Effector memory CD8-positive, alpha-beta T cell (primary cell): ENCODE results near the gene GSE1.

Experiments
- ATAC-seq: fragments of 150-1000 bp; cut with Tn5 transposase; replicated peaks from 2 replicates; pipeline ENCODE4 v1.10.0; 2021; ENCODE audit warnings: mild to moderate bottlenecking, moderate library complexity
- DNase-seq, 3 experiments: peaks; one replicate each; pipeline ENCODE4 v3.0.0; 2021
- H3K27ac Mint-ChIP-seq, 2 donors: one replicate each; pipeline ENCODE4 v1.8.0; 2022; ENCODE audit warnings: mild to moderate bottlenecking in 2 of 2, mixed read lengths in 2 of 2, moderate library complexity in 2 of 2
- H3K27me3 Mint-ChIP-seq, 2 donors: one replicate each; pipeline ENCODE4 v1.8.0; 2022; ENCODE audit warnings: mixed read lengths in 2 of 2
- H3K36me3 Mint-ChIP-seq: one replicate; pipeline ENCODE4 v1.8.0; 2022; ENCODE audit warnings: mild to moderate bottlenecking, moderate library complexity, mixed read lengths; ENCODE audit not compliant: insufficient read depth
- H3K4me1 Mint-ChIP-seq, 2 donors: one replicate each; pipeline ENCODE4 v1.8.0; 2022; ENCODE audit warnings: low read depth in 2 of 2, mixed read lengths in 2 of 2
- H3K4me3 Mint-ChIP-seq, 2 donors: one replicate each; pipeline ENCODE4 v1.8.0; 2022; ENCODE audit warnings: mild to moderate bottlenecking in 2 of 2, mixed read lengths in 2 of 2, moderate library complexity in 2 of 2
- H3K9me3 Mint-ChIP-seq, 2 donors: one replicate each; pipeline ENCODE4 v1.8.0; 2022; ENCODE audit warnings: mixed read lengths in 2 of 2

Gene GSE1

DNA sequence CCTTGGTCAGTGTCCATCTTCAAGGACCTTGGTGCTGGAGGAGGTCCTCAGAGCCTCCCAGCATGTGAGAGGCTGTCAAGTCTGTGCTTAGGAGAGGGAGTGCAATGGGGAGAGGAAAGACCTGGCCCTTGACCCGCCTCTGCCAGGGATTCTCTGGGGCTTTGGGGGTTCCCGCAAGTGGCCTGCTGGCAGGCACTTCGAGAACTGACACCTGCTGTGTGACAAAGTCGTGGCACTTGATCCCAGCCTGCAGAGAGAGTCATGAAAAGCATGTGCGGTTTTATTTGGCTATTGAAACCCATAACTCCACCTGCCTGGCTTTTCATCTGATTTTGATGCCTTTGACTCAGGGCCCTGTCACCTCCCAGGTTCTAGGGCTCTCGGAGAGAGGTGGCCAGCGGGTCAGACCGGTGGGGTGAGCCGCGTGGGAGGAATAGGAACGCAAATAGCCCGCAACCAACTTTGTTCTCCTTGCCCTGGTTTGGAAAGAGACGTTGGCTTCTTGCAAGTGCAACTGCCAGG is 42.8 kb upstream of the GSE1 start:
- peaks cover 71 to 78% of the 10 kb centered on the region in 2 donors for H3K4me1 Mint-ChIP-seq
- peak in 2 of 3 experiments; percentile 21 to 34 for DNase-seq
- H3K9me3 Mint-ChIP-seq, result no peaks in the 10 kb centered on the region
- H3K36me3 Mint-ChIP-seq, result peaks cover 60% of the 10 kb centered on the region
- peak overlapping the region; percentile 91 to 98 for H3K27ac Mint-ChIP-seq
- no peaks in the 10 kb centered on the region for H3K27me3 Mint-ChIP-seq
- ATAC-seq, result peak; percentile 30
- H3K4me3 Mint-ChIP-seq, result peak overlapping the region; percentile 89 to 90

DNA sequence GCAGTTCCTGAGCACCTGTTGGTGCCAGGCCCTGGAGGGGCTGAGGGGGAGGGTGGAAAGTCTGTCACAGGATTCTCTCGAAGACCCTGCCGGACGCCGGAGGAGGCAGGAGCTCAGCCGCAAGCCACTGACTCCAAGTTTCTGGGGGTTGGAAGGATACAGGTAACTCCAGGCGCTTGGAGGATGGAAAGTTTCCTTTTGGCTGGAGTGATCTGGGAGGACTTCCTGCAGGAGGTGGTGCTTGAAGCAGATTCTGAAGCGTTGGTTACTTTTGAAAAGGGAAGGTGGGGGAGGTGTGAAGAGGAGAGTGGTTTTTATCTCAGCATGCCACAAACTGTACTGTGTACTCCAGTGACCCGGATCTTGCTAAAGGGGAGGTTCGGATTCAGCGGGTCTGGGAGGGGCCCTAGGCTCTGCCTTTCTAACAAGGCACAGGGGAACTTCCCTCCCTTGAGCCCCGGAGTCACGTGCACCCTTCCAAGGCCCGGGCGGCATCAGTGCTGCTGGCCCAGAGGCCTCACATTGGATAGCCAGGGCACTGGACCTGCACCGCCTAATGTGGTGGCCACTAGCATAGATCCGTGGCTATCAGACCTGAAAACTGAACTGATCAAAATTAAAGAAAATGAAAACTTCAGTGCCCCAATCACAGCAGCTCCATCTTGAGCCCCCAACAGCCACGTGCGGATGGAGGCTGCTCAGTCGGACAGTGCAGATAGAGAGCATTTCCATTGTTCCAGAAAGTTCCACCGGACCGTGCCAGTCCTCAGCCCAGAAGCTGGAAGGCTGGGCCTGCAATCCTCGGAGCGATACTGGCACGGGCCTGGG is 42.2 kb upstream of the GSE1 start:
- Mint-ChIP-seq H3K9me3 (no peaks in the 10 kb centered on the region), H3K27ac (peak overlapping the region; percentile 91 to 98), H3K4me3 (peak overlapping the region; percentile 89 to 90), H3K36me3 (peaks cover 59% of the 10 kb centered on the region), H3K27me3 (no peaks in the 10 kb centered on the region), H3K4me1 (peaks cover 71 to 78% of the 10 kb centered on the region in 2 donors)
- DNase-seq, result peak; percentile 65 to 73 (median 73)
- ATAC-seq, result peak; percentile 87

DNA sequence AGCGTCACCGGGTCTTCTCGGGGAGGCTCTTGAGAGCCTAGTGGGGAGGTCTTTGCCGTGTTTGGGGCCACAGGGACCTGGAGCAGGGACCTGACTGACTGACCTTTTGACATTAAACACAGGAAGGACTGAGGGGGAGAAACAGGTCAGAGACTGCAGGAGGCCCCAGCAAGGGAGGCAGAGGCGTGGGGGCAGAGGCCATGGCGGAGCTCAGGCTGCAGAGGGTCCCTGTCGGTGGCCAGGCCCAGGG is 41.6 kb upstream of the GSE1 start:
- H3K36me3 Mint-ChIP-seq, result peaks cover 58% of the 10 kb centered on the region
- H3K9me3 Mint-ChIP-seq, result no peaks in the 10 kb centered on the region
- peaks cover 69 to 78% of the 10 kb centered on the region in 2 donors for H3K4me1 Mint-ChIP-seq
- ATAC-seq, result no peak
- H3K4me3 Mint-ChIP-seq, result peak overlapping the region; percentile 89 to 90
- H3K27ac Mint-ChIP-seq, result peak overlapping the region; percentile 91 to 98
- no peaks in the 10 kb centered on the region for H3K27me3 Mint-ChIP-seq
- no peak for DNase-seq

DNA sequence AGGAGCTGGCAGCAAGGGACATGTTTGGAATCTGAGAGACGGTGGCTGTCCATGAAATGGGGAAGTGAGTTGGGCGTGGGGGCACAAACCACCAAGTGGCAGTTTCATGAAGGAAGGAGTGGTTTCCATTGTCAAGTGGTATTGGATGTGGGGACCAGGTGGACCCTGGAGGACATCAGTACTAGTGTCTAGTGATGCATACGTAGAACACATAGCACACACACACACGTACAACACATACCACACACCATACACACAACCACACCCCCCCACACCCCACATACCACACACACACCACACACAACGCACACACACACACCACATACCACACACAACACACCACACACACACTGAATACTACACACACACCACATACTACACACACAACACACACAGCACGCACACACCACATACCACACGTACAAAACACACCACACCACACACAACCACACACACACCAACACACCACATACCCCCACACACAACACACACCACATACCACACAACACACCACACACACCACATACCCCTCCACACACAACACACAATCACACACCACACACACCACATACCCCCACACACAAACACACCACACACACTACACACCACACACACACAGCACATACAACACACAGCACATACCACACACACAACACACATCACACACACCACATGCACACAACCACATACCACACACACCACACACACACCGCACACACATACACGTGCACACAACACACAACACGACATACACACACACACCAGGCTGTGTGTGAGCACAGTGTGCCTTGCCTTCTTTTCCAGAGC is 41.1 kb upstream of the GSE1 start:
- Mint-ChIP-seq H3K4me3 (peak overlapping the region; percentile 89 to 90), H3K4me1 (peaks cover 68 to 76% of the 10 kb centered on the region in 2 donors), H3K27me3 (no peaks in the 10 kb centered on the region), H3K27ac (peak overlapping the region; percentile 91 to 98), H3K9me3 (no peaks in the 10 kb centered on the region), H3K36me3 (peaks cover 55% of the 10 kb centered on the region)
- DNase-seq (no peak), ATAC-seq (no peak)

DNA sequence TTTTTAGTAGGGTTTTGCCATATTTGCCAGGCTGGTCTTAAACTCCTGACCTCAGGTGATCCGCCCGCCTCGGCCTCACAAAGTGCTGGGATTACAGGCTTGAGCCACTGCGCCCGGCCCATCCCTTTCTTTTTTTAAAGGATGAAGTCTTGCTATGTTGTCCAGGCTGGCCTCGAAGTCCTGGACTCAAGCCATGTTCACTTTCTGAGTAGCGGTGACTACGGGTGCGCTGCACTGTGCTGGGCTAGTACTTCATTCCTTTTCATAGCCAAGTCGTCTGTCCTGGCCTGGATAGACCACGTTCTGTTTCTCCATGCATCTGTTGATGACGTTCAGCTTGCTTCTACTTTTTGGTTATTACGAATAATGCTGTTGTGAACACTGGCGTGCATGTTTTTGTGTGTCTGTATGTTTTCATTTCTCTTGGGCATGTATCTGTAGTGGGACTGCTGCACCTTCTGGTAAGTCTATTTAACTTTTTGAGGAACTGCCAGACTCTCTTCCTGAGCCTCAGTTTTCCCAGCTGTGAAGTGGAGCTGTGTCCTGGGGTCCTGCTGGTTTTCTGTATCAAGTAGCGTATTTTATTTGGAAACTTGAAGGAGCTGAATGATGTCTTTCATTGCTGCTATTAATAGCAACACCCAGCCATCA is 40.0 kb upstream of the GSE1 start:
- peak overlapping the region; percentile 33 to 98 for H3K27ac Mint-ChIP-seq
- H3K4me3 Mint-ChIP-seq, result peak overlapping the region; percentile 89 to 90
- H3K36me3 Mint-ChIP-seq, result peaks cover 50% of the 10 kb centered on the region
- no peaks in the 10 kb centered on the region for H3K27me3 Mint-ChIP-seq
- no peaks in the 10 kb centered on the region for H3K9me3 Mint-ChIP-seq
- peaks cover 66 to 71% of the 10 kb centered on the region in 2 donors for H3K4me1 Mint-ChIP-seq
- DNase-seq (no peak), ATAC-seq (no peak)

DNA sequence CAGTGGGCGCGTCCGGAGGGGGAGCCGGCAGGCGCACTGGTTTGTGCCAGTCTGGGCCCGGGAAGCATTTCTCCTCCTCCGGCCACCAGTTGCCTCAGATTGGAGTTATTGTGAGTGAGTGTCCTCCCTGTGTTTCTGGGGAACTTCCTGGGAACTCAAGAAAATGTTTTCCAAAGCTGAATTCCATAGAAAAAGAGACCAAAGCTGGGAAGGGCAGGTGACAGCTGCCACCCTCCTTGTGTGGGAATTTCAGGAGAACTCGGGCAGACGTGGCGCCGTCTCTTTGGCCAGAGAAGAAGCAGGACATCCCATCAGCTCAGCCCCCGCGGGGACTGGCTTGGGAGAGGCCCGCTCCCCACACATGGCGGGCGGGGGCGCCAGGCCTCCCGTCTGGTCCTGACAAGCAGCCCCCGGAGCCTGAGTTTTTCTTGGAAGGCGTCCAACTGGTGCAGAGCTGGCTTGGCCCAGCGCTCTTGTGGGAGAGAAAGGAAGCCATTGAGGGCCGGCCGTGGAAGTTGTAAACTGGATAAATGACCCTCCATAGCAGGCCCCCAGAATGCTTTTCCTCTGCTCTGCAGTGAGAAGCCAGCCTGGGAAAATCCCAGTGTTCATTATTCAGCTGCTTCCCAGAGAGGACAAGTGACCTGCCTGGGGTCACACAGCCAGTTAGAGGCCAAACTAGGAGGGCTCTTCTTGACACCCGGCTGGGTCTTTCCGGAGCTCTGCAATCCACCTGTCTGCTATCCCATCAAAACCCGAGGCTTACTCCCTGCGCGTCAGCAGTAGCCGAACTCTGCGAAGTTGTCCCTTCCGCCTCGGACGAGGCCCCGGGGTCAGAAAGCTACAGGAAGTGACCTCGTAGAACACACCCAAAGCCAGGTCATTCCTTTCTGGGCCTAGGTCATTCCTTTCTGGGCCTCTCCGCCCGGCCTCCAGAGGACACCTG is 39.2 kb upstream of the GSE1 start:
- Mint-ChIP-seq H3K4me3 (peak overlapping the region in 1 of 2 donors; percentile 10), H3K4me1 (peaks cover 69 to 73% of the 10 kb centered on the region in 2 donors), H3K36me3 (peaks cover 44% of the 10 kb centered on the region), H3K27ac (peak overlapping the region; percentile 33 to 98), H3K9me3 (no peaks in the 10 kb centered on the region), H3K27me3 (no peaks in the 10 kb centered on the region)
- ATAC-seq (no peak), DNase-seq (no peak)

DNA sequence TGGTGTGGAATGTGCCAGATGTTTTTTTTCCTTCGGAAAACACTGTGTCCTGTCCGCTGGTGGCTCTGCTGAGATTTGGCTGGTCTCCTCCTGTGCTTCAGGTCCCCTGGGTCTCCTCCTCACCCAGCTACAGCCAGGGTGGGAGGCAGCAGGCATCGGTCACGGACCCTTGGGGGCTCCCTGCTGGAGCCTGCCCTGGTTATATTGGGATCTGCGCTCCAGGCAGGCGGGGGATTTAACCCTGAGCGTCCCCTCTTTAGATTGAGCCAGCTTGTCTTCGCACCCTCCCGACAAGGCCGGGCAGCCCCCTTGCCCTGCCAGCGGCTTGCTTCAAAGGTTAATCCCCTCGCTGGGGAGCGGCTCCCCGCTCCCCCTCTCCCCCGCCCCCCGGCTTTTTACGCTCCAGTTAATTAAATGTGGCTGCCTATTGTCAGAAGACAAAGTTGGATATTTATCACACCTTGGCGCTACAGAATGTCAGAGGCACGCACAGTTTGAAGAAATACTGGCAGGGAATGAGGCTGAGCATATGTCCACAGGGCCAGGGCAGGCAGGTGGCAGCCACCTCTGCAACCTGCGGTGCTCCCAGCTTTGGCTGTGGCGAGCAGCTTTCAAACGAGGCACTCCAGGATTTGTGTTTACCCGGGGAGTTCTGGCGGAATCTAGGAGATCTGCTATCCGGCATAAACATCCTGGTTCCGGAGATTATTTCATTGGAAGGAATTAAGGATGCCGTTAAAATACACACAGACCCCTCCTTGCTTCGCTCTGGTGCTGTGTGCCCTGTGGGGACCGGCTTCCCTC is 38.2 kb upstream of the GSE1 start:
- DNase-seq, result no peak
- no peak for ATAC-seq
- Mint-ChIP-seq H3K4me3 (peak overlapping the region; percentile 17 to 27), H3K36me3 (peaks cover 47% of the 10 kb centered on the region), H3K27me3 (no peaks in the 10 kb centered on the region), H3K9me3 (no peaks in the 10 kb centered on the region), H3K27ac (peak overlapping the region in 1 of 2 donors; percentile 20), H3K4me1 (peaks cover 68 to 73% of the 10 kb centered on the region in 2 donors)

DNA sequence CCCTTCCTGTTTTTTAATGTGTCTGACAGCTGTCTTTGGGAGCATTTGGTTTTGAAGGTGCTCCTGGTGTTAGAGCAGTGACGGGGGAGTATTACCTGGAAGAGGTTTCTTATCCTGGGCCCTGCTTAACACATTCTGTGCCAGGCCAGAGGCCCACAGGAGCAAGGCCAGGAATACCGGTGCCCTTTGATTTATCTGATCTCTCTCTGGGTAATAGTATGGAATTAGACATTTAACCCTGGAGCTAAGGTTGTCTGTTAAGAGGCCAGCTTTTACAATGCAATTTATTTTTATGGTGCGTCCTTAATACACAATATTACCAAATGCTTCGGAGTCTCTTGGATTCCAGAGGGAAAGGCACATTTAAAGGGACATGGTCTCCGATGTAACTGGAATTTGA is 37.2 kb upstream of the GSE1 start:
- Mint-ChIP-seq H3K4me1 (peaks cover 67 to 69% of the 10 kb centered on the region in 2 donors), H3K9me3 (no peaks in the 10 kb centered on the region), H3K27me3 (no peaks in the 10 kb centered on the region), H3K27ac (peak overlapping the region in 1 of 2 donors; percentile 83), H3K36me3 (peaks cover 39% of the 10 kb centered on the region), H3K4me3 (peak overlapping the region in 1 of 2 donors; percentile 27)
- DNase-seq (no peak), ATAC-seq (no peak)

DNA sequence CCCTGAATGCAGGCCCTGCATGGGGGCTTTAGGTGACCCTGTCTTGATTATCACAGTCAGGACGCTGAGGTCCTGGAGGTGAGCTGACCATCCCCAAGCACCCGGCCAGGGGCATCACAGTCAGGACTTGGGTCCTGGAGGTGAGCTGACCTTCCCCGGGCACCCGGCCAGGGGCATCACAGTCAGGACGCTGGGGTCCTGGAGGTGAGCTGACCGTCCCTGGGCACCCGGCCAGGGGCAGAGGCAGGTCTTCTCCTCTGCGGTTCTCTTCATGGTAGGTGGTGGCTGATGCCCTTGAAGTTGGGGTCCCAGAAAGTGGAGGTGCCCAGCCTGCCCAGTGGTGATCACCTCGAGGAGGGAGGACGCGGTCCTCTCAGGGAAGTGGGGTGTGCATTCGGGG is 36.2 kb upstream of the GSE1 start:
- peak overlapping the region in 1 of 2 donors; percentile 70 for H3K27ac Mint-ChIP-seq
- H3K27me3 Mint-ChIP-seq, result no peaks in the 10 kb centered on the region
- H3K4me1 Mint-ChIP-seq, result peaks cover 62 to 67% of the 10 kb centered on the region in 2 donors
- no peak overlapping the region for H3K4me3 Mint-ChIP-seq
- H3K36me3 Mint-ChIP-seq, result peaks cover 36% of the 10 kb centered on the region
- no peaks in the 10 kb centered on the region for H3K9me3 Mint-ChIP-seq
- DNase-seq (no peak), ATAC-seq (no peak)

DNA sequence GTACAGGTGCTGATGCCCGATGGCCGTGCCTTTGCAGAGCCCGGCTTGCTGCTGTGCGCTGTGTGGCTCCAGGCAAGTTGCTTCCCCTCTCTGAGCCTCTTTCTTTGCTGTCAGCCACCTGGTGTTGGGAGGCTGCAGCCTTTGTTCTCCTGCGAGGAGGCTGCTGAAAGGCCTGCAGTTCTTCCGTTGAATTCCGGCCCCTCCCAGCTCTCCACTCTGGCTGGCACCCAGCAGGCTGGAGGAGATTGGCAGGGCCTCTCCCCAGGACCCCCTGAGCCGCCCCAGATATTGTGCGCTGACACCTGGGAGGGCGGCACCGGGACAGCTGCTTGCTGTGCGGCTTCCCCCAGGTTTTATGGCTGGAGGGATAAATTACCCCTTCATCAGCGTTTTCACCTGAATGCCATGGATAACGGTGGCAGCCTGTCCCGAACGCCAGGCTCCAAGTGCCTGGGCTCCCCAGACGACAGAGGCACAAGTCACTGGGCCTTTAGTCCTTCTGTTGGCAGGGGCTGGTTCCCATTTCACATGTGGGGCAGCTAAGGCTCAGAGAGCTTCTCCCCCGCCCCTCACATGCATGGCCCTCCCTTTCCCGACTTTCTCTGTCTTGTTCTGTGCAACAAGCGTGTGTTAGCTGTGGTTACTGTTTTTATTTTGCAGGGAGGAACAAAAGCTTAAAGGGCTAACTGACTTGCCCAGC is 35.1 kb upstream of the GSE1 start:
- no peak overlapping the region for H3K4me3 Mint-ChIP-seq
- peaks cover 37% of the 10 kb centered on the region for H3K36me3 Mint-ChIP-seq
- H3K27ac Mint-ChIP-seq, result peak overlapping the region; percentile 70 to 83
- H3K4me1 Mint-ChIP-seq, result peaks cover 61 to 69% of the 10 kb centered on the region in 2 donors
- ATAC-seq (no peak), DNase-seq (no peak)
- no peaks in the 10 kb centered on the region for H3K27me3 Mint-ChIP-seq
- no peaks in the 10 kb centered on the region for H3K9me3 Mint-ChIP-seq

DNA sequence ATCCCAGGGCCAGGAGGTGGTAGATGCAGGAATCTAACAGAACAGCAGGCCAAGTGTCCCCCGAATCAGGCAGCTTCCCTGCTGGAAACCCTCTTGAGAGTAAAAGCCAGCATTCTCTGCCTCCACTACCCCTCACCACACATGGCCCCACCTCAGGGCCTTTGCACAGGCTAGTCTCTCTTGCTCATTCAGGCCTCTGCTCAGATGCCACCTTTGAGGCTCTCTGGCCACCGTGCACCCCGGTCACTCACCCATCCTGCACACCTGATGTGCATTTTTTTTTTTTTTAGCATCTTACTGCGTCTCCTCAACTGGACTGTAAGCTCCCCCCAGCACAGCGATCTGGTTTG is 34.5 kb upstream of the GSE1 start:
- Mint-ChIP-seq H3K4me1 (peaks cover 62 to 69% of the 10 kb centered on the region in 2 donors), H3K36me3 (peaks cover 33% of the 10 kb centered on the region), H3K4me3 (no peak overlapping the region), H3K9me3 (no peaks in the 10 kb centered on the region), H3K27ac (peak overlapping the region in 1 of 2 donors; percentile 83), H3K27me3 (no peaks in the 10 kb centered on the region)
- ATAC-seq, result no peak
- DNase-seq, result no peak
